ENCODE data around the gene LMF2.

- no peak for TF ChIP-seq CTCF (IDR thresholded peaks at IDR 0.05)
- TF ChIP-seq POLR2A (IDR thresholded peaks at IDR 0.05), result no peak
These were observed 7.0 kb downstream of the LMF2 start for GRCh38 chr22:50500452-50500851.

All from body of pancreas (tissue), 4 donors.